GM23338 (cell line): ENCODE measurements around the gene IFNG. TPM values are rescaled to one million over a fixed set of nuclear protein-coding genes. Genes with fewer than 3 reads are reported as not detected.

Experiments
- ATAC-seq: fragments of 200-7000 bp; cut with Tn5 transposase; 3 replicates; pipeline ENCODE4 v1.9.1; 2020
- DNase-seq: peaks from one replicate; pipeline ENCODE4 v3.0.0-alpha.2; 2015; ENCODE audit warnings: low spot score
- H2AFZ ChIP-seq: fragments of 200-600 bp; sonication (generic); 2 replicates; pipeline ENCODE4 v1.8.0; 2016; ENCODE audit warnings: antibody characterized with exemption, mild to moderate bottlenecking, moderate library complexity
- H3F3A ChIP-seq: fragments of 200-600 bp; sonication (generic); replicated peaks from 2 replicates; pipeline ENCODE4 v1.8.0; 2017; ENCODE audit warnings: antibody characterized with exemption, mixed run types, low read depth
- H3K27ac ChIP-seq: fragments of 200-600 bp; sonication (generic); 2 replicates; pipeline ENCODE4 v1.6.1; 2016; ENCODE audit warnings: low read depth
- H3K27me3 ChIP-seq: fragments of 200-600 bp; sonication (generic); 2 replicates; pipeline ENCODE4 v1.8.0; 2016; ENCODE audit warnings: mild to moderate bottlenecking, mixed run types, moderate library complexity; ENCODE audit not compliant: insufficient read depth
- H3K36me3 ChIP-seq: fragments of 200-600 bp; sonication (generic); 2 replicates; pipeline ENCODE4 v1.8.0; 2016; ENCODE audit warnings: mild to moderate bottlenecking; ENCODE audit not compliant: insufficient read depth
- H3K4me1 ChIP-seq: fragments of 200-600 bp; sonication (generic); 2 replicates; pipeline ENCODE4 v1.8.0; 2016; ENCODE audit warnings: mild to moderate bottlenecking, moderate library complexity; ENCODE audit not compliant: insufficient read depth
- H3K4me2 ChIP-seq: fragments of 200-600 bp; sonication (generic); 2 replicates; pipeline ENCODE4 v1.7.1; 2017; ENCODE audit warnings: mixed run types
- H3K4me3 ChIP-seq: fragments of 200-600 bp; sonication (generic); 2 replicates; pipeline ENCODE4 v1.6.1; 2016; ENCODE audit warnings: mixed run types
- H3K79me2 ChIP-seq: fragments of 200-600 bp; sonication (generic); replicated peaks from 2 replicates; pipeline ENCODE4 v1.8.0; 2017; ENCODE audit warnings: mild to moderate bottlenecking; ENCODE audit not compliant: insufficient read depth
- H3K9me2 ChIP-seq: fragments of 200-600 bp; sonication (generic); 2 replicates; pipeline ENCODE4 v1.8.0; 2017; ENCODE audit not compliant: insufficient read depth
- H4K20me1 ChIP-seq: fragments of 200-600 bp; sonication (generic); replicated peaks from 2 replicates; pipeline ENCODE4 v1.8.0; 2017; ENCODE audit warnings: mild to moderate bottlenecking; ENCODE audit not compliant: insufficient read depth
- H3K27ac Mint-ChIP-seq: 2 replicates; pipeline ENCODE4 v1.8.0; 2020; ENCODE audit warnings: inconsistent platforms, mild to moderate bottlenecking, moderate library complexity, mixed read lengths
- H3K27me3 Mint-ChIP-seq: 3 replicates; pipeline ENCODE4 v1.8.0; 2022; ENCODE audit warnings: low read depth, mild to moderate bottlenecking, moderate library complexity, mixed read lengths, inconsistent platforms; ENCODE audit not compliant: insufficient read depth, poor library complexity
- H3K36me3 Mint-ChIP-seq: 3 replicates; pipeline ENCODE4 v1.8.0; 2021; ENCODE audit warnings: low read depth, mild to moderate bottlenecking, inconsistent platforms, moderate library complexity, mixed read lengths
- H3K4me1 Mint-ChIP-seq: 3 replicates; pipeline ENCODE4 v1.8.0; 2020; ENCODE audit warnings: mild to moderate bottlenecking, inconsistent platforms, mixed read lengths
- H3K4me3 Mint-ChIP-seq: 3 replicates; pipeline ENCODE4 v1.8.0; 2021; ENCODE audit warnings: moderate library complexity, mild to moderate bottlenecking, inconsistent platforms, mixed read lengths
- H3K9me3 Mint-ChIP-seq: 3 replicates; pipeline ENCODE4 v1.8.0; 2020; ENCODE audit warnings: moderate library complexity, mild to moderate bottlenecking, inconsistent platforms, mixed read lengths
- CREB1 ChIP-seq: fragments of 250-450 bp; sonication (Bioruptor Pico); IDR thresholded peaks from 2 replicates; pipeline ENCODE4 v1.5.0; 2020; ENCODE audit warnings: low read depth, mild to moderate bottlenecking, moderate library complexity
- EZH2 ChIP-seq: fragments of 200-600 bp; sonication (generic); IDR thresholded peaks from one replicate; pipeline ENCODE4 v1.8.0; 2017; ENCODE audit warnings: antibody characterized with exemption, mild to moderate bottlenecking, low read depth; ENCODE audit not compliant: unreplicated experiment
- EZH2phosphoT487 ChIP-seq: fragments of 200-600 bp; sonication (generic); IDR thresholded peaks from one replicate; pipeline ENCODE4 v1.8.1; 2018; ENCODE audit warnings: antibody characterized with exemption; ENCODE audit not compliant: unreplicated experiment
- JUNB ChIP-seq: IDR thresholded peaks from one replicate; pipeline ENCODE4 v1.6.1; 2016; ENCODE audit warnings: antibody characterized with exemption; ENCODE audit not compliant: unreplicated experiment
- NANOG ChIP-seq: IDR thresholded peaks from 2 replicates; pipeline ENCODE4 v1.6.1; 2016; ENCODE audit warnings: antibody characterized with exemption, borderline replicate concordance
- POLR2AphosphoS5 ChIP-seq: IDR thresholded peaks from 2 replicates; pipeline ENCODE4 v1.6.1; 2016; ENCODE audit warnings: antibody characterized with exemption, low read depth
- STAT1 ChIP-seq: IDR thresholded peaks from one replicate; pipeline ENCODE4 v1.6.1; 2016; ENCODE audit warnings: antibody characterized with exemption; ENCODE audit not compliant: unreplicated experiment
- ZNF114 ChIP-seq: fragments of 250-450 bp; sonication (Bioruptor Pico); IDR thresholded peaks from 2 replicates; pipeline ENCODE4 v1.5.0; 2020; ENCODE audit warnings: mild to moderate bottlenecking, moderate library complexity
- ZNF331 ChIP-seq: fragments of 250-450 bp; sonication (Bioruptor Pico); IDR thresholded peaks from 2 replicates; pipeline ENCODE4 v1.5.0; 2020; ENCODE audit warnings: low read depth, mild to moderate bottlenecking, moderate library complexity
- polyA plus RNA-seq: library from polyadenylated mRNA; unstranded; fragments of >200 nt; fragmentation: Nextera tagmentation; extraction: Ambion mirVana; gene quantifications from 2 replicates; pipeline ENCODE4 v1.2.1, GENCODE V29; 2016
- total RNA-seq: library from RNA; depleted of rRNA; stranded (reverse); fragments of >200 nt; shearing (Covaris generic); gene quantifications from 2 replicates; pipeline ENCODE4 v1.2.3, GENCODE V29; 2014
- TF ChIP-seq, protein P1 (sequence below): IDR thresholded peaks from one replicate; pipeline ENCODE4 v1.6.1; 2018; ENCODE audit warnings: antibody characterized with exemption; ENCODE audit not compliant: unreplicated experiment
- TF ChIP-seq, protein P2 (sequence below), 2 experiments: fragments of 200-600 bp in 1 of 2; sonication (generic) in 1 of 2; conservative IDR thresholded peaks; 2 replicates each; pipeline versions ENCODE4 v1.5.1 to v1.6.1; 2016 to 2017; ENCODE audit warnings: antibody characterized with exemption in 2 of 2, low read depth in 2 of 2, mild to moderate bottlenecking in 2 of 2, moderate library complexity in 1 of 2
- TF ChIP-seq, protein P3 (sequence below): IDR thresholded peaks from 2 replicates; pipeline ENCODE4 v1.6.1; 2016; ENCODE audit warnings: antibody characterized with exemption
- TF ChIP-seq, protein P4 (sequence below): fragments of 250-450 bp; sonication (Bioruptor Pico); IDR thresholded peaks from 2 replicates; pipeline ENCODE4 v1.5.0; 2020; ENCODE audit warnings: mild to moderate bottlenecking, moderate library complexity

IFNG gene
- total and polyA plus RNA-seq, 2 experiments from 2014 or later: not detected

DNA sequence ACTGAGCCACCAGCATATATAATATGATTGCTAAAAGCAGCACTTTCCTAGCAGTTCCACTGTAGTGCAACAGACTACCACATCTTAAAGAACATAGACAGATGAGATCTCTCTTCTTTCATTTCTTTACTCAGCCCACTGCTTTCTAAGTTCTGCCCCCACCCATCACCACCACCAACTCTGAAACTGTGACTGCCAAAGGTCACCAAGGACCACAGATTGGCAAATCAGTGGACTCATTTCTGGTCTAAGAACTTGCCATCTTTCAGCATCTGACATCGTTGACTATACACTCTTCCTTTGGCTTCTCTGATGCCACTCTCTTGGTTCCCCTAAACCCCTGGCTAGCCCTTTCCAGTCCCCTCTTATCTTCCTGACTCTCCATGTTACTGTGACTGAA, 38.4 kb downstream of the IFNG start:
- Histone ChIP-seq H3K4me3 (no peak overlapping the region), H3K4me1 (no peaks in the 10 kb centered on the region), H2AFZ (no peak overlapping the region), H3K36me3 (no peaks in the 10 kb centered on the region), H3K27ac (no peak overlapping the region), H3F3A (no peaks in the 10 kb centered on the region), H3K9me2 (no peaks in the 10 kb centered on the region), H3K79me2 (no peaks in the 10 kb centered on the region), H3K27me3 (no peaks in the 10 kb centered on the region), H4K20me1 (no peaks in the 10 kb centered on the region), H3K4me2 (no peak overlapping the region)
- DNase-seq (no peak), ATAC-seq (no peak)
- no peaks in the 10 kb centered on the region for H3K36me3 Mint-ChIP-seq
- H3K27ac Mint-ChIP-seq: no peak overlapping the region
- peaks cover 3% of the 10 kb centered on the region for H3K27me3 Mint-ChIP-seq
- H3K4me1 Mint-ChIP-seq: peaks cover 11% of the 10 kb centered on the region; the same call in 2 of the 3 replicates
- TF ChIP-seq, protein P1, sequence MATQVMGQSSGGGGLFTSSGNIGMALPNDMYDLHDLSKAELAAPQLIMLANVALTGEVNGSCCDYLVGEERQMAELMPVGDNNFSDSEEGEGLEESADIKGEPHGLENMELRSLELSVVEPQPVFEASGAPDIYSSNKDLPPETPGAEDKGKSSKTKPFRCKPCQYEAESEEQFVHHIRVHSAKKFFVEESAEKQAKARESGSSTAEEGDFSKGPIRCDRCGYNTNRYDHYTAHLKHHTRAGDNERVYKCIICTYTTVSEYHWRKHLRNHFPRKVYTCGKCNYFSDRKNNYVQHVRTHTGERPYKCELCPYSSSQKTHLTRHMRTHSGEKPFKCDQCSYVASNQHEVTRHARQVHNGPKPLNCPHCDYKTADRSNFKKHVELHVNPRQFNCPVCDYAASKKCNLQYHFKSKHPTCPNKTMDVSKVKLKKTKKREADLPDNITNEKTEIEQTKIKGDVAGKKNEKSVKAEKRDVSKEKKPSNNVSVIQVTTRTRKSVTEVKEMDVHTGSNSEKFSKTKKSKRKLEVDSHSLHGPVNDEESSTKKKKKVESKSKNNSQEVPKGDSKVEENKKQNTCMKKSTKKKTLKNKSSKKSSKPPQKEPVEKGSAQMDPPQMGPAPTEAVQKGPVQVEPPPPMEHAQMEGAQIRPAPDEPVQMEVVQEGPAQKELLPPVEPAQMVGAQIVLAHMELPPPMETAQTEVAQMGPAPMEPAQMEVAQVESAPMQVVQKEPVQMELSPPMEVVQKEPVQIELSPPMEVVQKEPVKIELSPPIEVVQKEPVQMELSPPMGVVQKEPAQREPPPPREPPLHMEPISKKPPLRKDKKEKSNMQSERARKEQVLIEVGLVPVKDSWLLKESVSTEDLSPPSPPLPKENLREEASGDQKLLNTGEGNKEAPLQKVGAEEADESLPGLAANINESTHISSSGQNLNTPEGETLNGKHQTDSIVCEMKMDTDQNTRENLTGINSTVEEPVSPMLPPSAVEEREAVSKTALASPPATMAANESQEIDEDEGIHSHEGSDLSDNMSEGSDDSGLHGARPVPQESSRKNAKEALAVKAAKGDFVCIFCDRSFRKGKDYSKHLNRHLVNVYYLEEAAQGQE: no peak
- TF ChIP-seq JUNB (no peak), STAT1 (no peak), NANOG (no peak), CREB1 (CRISPR knock-in tag) (no peak), POLR2AphosphoS5 (no peak), EZH2 (no peak), ZNF331 (CRISPR knock-in tag) (no peak), ZNF114 (CRISPR knock-in tag) (no peak), EZH2phosphoT487 (no peak)
- TF ChIP-seq, protein P2, sequence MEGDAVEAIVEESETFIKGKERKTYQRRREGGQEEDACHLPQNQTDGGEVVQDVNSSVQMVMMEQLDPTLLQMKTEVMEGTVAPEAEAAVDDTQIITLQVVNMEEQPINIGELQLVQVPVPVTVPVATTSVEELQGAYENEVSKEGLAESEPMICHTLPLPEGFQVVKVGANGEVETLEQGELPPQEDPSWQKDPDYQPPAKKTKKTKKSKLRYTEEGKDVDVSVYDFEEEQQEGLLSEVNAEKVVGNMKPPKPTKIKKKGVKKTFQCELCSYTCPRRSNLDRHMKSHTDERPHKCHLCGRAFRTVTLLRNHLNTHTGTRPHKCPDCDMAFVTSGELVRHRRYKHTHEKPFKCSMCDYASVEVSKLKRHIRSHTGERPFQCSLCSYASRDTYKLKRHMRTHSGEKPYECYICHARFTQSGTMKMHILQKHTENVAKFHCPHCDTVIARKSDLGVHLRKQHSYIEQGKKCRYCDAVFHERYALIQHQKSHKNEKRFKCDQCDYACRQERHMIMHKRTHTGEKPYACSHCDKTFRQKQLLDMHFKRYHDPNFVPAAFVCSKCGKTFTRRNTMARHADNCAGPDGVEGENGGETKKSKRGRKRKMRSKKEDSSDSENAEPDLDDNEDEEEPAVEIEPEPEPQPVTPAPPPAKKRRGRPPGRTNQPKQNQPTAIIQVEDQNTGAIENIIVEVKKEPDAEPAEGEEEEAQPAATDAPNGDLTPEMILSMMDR (conservative IDR thresholded peaks at IDR 0.05; ENCODE audit: low read depth in 2 of 2): no peak
- TF ChIP-seq, protein P3, sequence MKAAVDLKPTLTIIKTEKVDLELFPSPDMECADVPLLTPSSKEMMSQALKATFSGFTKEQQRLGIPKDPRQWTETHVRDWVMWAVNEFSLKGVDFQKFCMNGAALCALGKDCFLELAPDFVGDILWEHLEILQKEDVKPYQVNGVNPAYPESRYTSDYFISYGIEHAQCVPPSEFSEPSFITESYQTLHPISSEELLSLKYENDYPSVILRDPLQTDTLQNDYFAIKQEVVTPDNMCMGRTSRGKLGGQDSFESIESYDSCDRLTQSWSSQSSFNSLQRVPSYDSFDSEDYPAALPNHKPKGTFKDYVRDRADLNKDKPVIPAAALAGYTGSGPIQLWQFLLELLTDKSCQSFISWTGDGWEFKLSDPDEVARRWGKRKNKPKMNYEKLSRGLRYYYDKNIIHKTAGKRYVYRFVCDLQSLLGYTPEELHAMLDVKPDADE: no peak
- TF ChIP-seq, protein P4, sequence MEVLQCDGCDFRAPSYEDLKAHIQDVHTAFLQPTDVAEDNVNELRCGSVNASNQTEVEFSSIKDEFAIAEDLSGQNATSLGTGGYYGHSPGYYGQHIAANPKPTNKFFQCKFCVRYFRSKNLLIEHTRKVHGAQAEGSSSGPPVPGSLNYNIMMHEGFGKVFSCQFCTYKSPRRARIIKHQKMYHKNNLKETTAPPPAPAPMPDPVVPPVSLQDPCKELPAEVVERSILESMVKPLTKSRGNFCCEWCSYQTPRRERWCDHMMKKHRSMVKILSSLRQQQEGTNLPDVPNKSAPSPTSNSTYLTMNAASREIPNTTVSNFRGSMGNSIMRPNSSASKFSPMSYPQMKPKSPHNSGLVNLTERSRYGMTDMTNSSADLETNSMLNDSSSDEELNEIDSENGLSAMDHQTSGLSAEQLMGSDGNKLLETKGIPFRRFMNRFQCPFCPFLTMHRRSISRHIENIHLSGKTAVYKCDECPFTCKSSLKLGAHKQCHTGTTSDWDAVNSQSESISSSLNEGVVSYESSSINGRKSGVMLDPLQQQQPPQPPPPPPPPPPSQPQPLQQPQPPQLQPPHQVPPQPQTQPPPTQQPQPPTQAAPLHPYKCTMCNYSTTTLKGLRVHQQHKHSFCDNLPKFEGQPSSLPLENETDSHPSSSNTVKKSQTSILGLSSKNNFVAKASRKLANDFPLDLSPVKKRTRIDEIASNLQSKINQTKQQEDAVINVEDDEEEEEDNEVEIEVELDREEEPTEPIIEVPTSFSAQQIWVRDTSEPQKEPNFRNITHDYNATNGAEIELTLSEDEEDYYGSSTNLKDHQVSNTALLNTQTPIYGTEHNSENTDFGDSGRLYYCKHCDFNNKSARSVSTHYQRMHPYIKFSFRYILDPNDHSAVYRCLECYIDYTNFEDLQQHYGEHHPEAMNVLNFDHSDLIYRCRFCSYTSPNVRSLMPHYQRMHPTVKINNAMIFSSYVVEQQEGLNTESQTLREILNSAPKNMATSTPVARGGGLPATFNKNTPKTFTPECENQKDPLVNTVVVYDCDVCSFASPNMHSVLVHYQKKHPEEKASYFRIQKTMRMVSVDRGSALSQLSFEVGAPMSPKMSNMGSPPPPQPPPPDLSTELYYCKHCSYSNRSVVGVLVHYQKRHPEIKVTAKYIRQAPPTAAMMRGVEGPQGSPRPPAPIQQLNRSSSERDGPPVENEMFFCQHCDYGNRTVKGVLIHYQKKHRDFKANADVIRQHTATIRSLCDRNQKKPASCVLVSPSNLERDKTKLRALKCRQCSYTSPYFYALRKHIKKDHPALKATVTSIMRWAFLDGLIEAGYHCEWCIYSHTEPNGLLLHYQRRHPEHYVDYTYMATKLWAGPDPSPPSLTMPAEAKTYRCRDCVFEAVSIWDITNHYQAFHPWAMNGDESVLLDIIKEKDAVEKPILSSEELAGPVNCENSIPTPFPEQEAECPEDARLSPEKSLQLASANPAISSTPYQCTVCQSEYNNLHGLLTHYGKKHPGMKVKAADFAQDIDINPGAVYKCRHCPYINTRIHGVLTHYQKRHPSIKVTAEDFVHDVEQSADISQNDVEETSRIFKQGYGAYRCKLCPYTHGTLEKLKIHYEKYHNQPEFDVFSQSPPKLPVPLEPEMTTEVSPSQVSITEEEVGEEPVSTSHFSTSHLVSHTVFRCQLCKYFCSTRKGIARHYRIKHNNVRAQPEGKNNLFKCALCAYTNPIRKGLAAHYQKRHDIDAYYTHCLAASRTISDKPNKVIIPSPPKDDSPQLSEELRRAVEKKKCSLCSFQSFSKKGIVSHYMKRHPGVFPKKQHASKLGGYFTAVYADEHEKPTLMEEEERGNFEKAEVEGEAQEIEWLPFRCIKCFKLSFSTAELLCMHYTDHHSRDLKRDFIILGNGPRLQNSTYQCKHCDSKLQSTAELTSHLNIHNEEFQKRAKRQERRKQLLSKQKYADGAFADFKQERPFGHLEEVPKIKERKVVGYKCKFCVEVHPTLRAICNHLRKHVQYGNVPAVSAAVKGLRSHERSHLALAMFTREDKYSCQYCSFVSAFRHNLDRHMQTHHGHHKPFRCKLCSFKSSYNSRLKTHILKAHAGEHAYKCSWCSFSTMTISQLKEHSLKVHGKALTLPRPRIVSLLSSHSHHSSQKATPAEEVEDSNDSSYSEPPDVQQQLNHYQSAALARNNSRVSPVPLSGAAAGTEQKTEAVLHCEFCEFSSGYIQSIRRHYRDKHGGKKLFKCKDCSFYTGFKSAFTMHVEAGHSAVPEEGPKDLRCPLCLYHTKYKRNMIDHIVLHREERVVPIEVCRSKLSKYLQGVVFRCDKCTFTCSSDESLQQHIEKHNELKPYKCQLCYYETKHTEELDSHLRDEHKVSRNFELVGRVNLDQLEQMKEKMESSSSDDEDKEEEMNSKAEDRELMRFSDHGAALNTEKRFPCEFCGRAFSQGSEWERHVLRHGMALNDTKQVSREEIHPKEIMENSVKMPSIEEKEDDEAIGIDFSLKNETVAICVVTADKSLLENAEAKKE (CRISPR knock-in tag): no peak
- H3K9me3 Mint-ChIP-seq: no peaks in the 10 kb centered on the region
- no peak overlapping the region for H3K4me3 Mint-ChIP-seq
